Stimulated activated CD8-positive, alpha-beta memory T cell treated with anti-CD3 and anti-CD28 coated beads, Interleukin-7, amount 100 ng/mL, for 4 hours (primary cell): ENCODE measurements around the gene UBE3D.
"Not testable (repeated sequence)": the region's sequence is repeated elsewhere in the genome, so short reads cannot be mapped to it uniquely, and the experiment has no call there.

Experiments used
- DNase-seq, 2 donors: peaks; one replicate each; pipeline ENCODE4 v3.0.0-alpha.2; 2020; ENCODE audit warnings: low read depth in 2 of 2

Gene UBE3D

GRCh38 chr6:82978362-82978945, 87.2 kb downstream of the UBE3D start:
- no peak for DNase-seq

- DNase-seq: no peak
Observed at GRCh38 chr6:82976179-82976578, 89.5 kb downstream of the UBE3D start.

DNA sequence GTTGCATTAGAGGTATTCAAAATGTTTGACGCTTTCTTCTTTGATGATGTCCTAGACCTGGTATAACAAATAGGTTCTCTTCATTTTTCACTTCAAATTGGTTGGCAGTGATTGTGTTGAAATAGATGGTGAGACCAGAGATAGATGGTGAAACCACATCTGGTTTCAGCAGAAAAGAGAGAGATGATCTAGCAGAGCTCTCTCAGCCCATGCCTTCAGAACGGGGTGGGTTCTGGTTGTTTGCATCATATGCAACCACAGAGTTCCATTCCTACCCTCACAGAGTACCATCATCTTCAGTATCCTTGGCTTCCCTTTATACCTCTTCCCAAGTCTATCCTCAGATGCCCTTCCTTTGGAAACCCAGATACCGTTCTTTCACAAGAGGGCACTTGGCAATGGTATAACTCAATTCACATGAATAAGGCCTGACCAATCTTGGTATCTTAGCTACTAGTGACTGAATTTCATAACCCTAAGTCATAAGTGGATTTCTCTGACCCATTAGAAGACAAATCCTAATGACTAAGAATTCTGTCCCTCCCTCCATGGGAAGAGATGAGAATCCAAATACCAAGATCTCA, 93.7 kb downstream of the UBE3D start:
- no peak for DNase-seq

GRCh38 chr6:82970839-82971238, 94.8 kb downstream of the UBE3D start:
- DNase-seq: no peak

GRCh38 chr6:82968708-82969107, 96.9 kb downstream of the UBE3D start:
- DNase-seq: no peak

DNA sequence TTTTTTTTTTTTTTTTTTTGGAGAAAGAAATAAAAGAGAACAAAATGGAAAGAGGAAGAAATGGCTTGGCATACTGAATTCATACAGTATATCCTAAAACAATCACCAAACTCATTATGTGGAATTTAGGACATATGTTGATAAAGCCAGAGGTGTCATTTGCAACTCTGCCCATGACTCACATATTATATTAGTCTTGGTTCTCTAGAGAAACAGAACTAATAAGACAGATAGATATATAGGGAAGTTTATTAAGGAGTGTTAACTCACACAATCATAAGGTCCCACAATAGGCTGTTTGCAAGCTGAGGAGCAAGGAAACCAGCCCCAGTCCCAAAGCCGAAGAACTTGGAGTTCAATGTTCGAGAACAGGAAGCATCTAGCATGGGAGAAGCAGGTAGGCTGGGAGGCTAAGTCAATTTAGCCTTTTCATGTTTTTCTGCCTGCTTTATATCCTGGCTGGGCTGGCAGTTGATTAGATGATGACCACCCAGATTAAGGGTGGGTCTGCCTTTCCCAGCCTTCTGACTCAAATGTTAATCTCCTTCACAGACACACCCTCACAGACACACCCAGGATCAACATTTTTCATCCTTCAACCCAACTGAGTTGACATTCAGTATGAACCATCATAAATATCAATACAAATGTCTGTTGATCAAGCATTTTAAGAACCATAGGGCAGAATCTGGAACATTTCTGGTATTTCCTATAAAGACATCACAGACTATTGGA, 102.3 kb downstream of the UBE3D start:
- no peak for DNase-seq

DNA sequence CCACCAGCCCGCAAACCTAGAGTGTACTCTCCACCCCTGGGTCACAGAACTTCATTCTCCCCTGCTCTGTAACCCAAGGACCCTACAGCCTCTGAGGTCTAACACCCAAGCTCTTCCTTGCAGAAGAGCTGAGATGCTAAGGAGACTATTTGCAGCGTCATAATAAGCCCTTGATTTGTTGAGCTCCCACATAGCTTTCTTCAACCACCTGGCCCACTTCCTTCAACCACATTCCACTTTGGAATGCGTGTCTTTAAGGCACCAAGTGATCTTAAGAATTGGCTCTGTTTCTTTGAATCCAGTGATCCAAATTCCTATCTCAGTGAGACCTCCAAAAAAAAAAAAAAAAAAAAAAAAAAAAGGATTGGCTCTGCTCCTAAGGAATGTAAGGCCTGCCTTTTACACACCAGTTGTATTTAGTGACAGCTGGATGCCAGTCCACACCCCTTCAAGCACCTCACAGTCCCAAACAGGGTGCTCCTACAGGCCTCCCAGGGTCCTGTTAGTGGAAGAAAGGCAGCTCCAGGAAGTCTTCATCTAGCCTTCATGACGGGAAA, 106.2 kb downstream of the UBE3D start:
- DNase-seq: no peak

DNA sequence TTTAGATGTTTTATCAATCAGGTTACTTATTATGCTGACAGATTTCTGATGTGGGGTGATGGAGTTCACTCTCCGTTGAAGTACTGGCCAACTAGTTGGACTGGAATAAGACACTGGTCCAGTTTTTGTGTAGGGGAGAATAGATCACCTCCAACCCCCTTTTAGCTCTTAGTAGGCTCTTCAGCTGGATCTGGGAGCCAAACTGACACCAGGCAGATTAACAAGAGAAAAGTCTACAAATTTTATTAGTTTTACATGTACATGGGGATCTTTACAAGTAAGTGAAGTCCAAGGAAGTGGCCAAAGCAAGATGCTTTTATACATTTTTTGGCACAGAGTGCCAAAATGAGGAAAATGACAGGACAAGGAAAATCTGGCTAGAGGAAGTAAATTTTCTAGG, 107.1 kb downstream of the UBE3D start:
- no peak for DNase-seq

- no peak for DNase-seq
Observed at GRCh38 chr6:82957868-82958245, 107.8 kb downstream of the UBE3D start.

DNA sequence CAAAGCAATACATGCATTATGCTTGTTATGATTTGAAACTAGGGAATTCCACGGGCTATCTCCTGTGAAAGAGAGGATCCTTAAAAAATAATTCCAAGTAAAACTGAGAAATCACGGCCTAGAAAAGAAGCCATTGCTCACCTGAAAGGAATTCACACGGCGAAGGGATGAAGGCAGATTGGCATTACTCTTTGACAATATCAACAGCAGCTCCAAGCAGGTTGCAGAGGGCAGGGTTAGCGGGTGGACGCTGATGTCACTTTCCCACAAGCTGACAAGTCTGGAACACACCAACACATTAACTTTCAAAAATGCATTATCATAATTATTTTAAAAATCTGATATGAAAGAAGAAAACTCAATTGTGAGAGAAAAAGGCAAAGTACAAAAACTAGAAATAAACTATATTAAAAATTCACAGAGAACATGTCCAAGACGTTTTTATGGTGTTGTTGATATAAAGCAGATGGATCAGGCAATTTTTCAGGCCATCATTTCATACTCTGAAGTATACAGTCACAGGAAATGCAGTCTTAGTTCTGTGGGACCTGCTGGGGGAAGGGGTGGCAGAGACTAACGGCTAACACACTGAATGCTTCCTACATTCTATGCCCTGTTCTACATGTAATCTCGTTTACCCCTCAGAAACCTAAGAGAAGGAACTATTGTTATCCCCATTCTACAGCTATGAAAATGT, 108.3 kb downstream of the UBE3D start:
- DNase-seq: no peak

- DNase-seq: no peak
Observed at GRCh38 chr6:82955841-82956240, 109.8 kb downstream of the UBE3D start.

DNA sequence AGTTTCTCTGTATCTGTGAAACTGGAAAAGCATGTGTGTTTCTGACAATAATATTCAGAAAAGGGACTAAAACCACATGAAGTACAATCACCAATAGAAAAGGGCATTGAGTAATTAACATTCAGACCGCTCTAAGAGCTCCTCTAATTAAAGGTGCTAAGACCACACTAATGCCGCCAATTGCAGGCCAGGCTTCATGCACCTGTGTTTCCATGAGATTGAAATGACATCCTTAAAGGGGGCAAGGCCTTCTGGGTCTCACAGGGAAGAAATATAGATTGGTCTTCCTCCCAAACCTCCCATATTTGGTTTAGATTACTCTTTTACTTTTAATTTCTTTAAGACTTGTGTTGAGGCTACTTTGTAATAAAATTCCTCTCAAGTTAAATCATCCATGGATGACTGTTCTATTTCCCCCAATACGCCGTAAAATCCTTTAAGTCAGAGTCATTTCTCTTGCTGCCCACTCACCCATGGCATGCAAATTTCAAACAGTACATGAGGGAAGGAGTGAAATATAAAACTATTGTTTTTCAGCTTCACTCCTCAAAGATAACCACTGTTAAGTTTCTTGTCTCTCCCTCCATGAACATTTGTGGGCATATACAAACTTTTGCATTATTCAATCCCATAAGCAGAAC, 110.6 kb downstream of the UBE3D start:
- no peak for DNase-seq

DNA sequence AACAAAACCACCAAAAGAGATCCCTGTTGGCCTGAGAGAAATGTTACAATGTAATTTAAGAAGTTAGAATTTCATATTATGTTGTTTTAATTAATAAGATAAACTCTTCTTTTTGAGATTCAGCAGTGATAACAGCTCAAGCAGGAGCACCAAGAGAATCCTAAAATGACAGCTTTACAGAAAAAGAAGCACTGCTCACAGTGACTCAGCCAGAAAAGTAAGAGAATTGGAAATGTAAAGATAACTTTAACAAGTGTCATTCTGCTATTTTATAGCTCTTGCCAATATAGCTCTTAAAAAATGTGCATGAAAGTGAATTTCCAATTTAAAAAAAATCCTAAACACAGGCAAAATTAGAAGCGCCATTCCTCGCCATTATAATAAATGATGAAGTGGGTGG, 111.3 kb downstream of the UBE3D start:
- no peak for DNase-seq

DNA sequence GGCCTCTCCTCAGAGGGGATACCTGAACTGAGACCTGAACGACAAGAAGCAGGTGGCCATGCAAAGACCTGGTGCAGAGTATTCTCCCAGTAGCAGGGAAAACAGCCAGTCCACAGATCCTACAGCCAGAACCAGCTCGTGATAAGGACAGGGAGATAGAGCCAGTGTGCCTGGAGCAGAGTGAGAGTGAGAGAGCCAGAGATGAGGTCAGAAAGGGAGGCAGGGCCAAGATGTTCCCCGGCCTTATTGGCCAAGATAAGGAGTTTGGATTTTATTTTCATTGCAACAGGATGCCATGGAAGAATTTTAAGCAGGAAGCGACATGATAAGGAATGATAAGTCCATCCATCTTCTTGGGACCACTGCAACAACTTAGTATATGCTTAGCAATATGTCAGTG, 111.8 kb downstream of the UBE3D start:
- DNase-seq: no peak

DNA sequence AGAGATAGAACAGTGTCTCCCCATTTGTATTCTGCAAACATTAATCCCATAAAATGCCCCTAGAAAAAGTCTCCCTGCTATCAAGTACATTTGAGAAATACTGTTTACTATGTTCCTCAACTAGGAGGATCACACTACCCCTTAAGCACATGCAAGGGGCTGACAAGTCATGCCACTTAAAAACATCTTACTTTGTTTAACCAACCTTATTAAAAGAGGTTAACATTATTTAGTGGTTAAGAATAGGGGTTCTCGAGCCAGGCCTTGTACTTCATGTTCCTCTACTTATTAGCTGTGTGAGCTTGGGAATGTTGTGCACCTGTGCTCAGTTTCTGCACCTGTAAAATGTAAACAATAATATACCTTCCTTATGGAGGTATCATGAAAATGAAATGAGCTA, 113.7 kb downstream of the UBE3D start:
- DNase-seq: no peak

DNA sequence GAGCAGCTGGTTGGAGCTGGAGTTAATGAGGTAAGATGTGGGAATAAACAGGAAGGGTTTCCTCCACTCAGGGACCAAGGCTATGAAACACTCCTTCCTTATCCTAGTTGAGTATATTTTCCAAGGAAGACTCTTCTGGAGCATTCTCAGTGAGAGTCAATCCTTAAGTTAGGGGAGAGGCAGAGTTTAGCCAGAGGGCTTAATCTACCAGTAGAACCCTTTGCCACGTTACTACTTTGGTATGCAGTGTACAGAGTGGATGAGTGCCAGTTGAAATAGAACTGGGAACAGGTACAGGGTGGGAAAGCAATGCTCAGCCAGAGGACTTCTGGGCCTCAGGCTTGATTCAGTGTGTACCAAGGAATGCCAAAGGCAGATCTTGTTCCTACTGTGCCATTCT, 114.3 kb downstream of the UBE3D start:
- no peak for DNase-seq

DNA sequence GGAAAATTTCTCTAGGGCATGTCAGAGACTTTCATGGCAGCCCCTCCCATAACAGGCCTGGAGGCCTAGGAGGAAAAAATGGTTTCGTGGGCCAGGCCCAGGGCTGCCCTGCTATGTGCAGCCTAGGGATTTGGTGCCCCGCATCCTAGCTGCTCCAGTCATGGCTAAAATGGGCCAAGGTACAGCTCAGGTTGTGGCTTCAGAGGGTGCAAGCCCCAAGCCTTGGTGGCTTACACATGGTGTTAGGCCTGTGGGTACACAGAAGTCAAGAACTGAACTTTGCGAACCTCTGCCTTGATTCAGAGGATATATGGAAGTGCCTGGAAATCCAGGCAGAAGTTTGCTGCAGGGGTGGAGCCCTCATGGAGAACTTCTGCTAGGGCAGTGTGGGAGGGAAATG, 134.7 kb downstream of the UBE3D start:
- not testable (repeated sequence) for DNase-seq

- no peak for DNase-seq
Observed at GRCh38 chr6:82924799-82925535, 140.7 kb downstream of the UBE3D start.

- no peak for DNase-seq
Observed at GRCh38 chr6:82921258-82921657, 144.4 kb downstream of the UBE3D start.

- no peak for DNase-seq
Observed at GRCh38 chr6:82917346-82918064, 148.1 kb downstream of the UBE3D start.

GRCh38 chr6:82915666-82916065, 150.0 kb downstream of the UBE3D start:
- no peak for DNase-seq
